ENCODE measurements around the gene PLPPR2. TPM values are rescaled to one million over a fixed set of nuclear protein-coding genes. Genes with fewer than 3 reads are reported as not detected.

The PLPPR2 gene
- total RNA-seq, 1 donor from 2014 or later: 72.3 TPM

GRCh38 chr19:11356074-11356397, 804 bp downstream of the PLPPR2 start:
- Mint-ChIP-seq H3K36me3 (ENCODE audit: low read depth) (peaks cover 16% of the 10 kb centered on the region), H3K27ac (ENCODE audit: unreplicated experiment) (no peak overlapping the region), H3K4me3 (ENCODE audit: unreplicated experiment) (peak overlapping the region; percentile 83), H3K4me1 (ENCODE audit: low read depth) (peaks cover 18% of the 10 kb centered on the region), H3K27me3 (ENCODE audit: low read depth) (no peaks in the 10 kb centered on the region), H3K9me3 (ENCODE audit: low read depth) (no peaks in the 10 kb centered on the region)
- TF ChIP-seq CTCF (IDR thresholded peaks at IDR 0.05): no peak
- no peak for DNase-seq (ENCODE audit: low spot score)

GRCh38 chr19:11356676-11357550, 1.7 kb downstream of the PLPPR2 start:
- no peak for DNase-seq (ENCODE audit: low spot score)
- no peak for TF ChIP-seq CTCF (IDR thresholded peaks at IDR 0.05)
- H3K27ac Mint-ChIP-seq (ENCODE audit: unreplicated experiment): no peak overlapping the region
- H3K9me3 Mint-ChIP-seq (ENCODE audit: low read depth): no peaks in the 10 kb centered on the region
- peak overlapping the region; percentile 83 for H3K4me3 Mint-ChIP-seq (ENCODE audit: unreplicated experiment)
- peaks cover 19% of the 10 kb centered on the region for H3K36me3 Mint-ChIP-seq (ENCODE audit: low read depth)
- peaks cover 18% of the 10 kb centered on the region for H3K4me1 Mint-ChIP-seq (ENCODE audit: low read depth)
- H3K27me3 Mint-ChIP-seq (ENCODE audit: low read depth): no peaks in the 10 kb centered on the region

- Mint-ChIP-seq H3K9me3 (ENCODE audit: low read depth) (no peaks in the 10 kb centered on the region), H3K36me3 (ENCODE audit: low read depth) (peaks cover 28% of the 10 kb centered on the region), H3K27ac (ENCODE audit: unreplicated experiment) (no peak overlapping the region), H3K4me1 (ENCODE audit: low read depth) (peaks cover 18% of the 10 kb centered on the region), H3K4me3 (ENCODE audit: unreplicated experiment) (no peak overlapping the region), H3K27me3 (ENCODE audit: low read depth) (no peaks in the 10 kb centered on the region)
- TF ChIP-seq CTCF (IDR thresholded peaks at IDR 0.05): no peak
- no peak for DNase-seq (ENCODE audit: low spot score)
Measured at GRCh38 chr19:11359421-11359820, 4.2 kb downstream of the PLPPR2 start.

- Mint-ChIP-seq H3K9me3 (ENCODE audit: low read depth) (no peaks in the 10 kb centered on the region), H3K27me3 (ENCODE audit: low read depth) (no peaks in the 10 kb centered on the region), H3K36me3 (ENCODE audit: low read depth) (peaks cover 31% of the 10 kb centered on the region), H3K4me3 (ENCODE audit: unreplicated experiment) (no peak overlapping the region), H3K27ac (ENCODE audit: unreplicated experiment) (no peak overlapping the region), H3K4me1 (ENCODE audit: low read depth) (peaks cover 11% of the 10 kb centered on the region)
- DNase-seq (ENCODE audit: low spot score): no peak
- no peak for TF ChIP-seq CTCF (IDR thresholded peaks at IDR 0.05)
Measured at GRCh38 chr19:11361037-11361770, 6.0 kb downstream of the PLPPR2 start.
